ENCODE data around the gene R3HDM2.

The R3HDM2 gene

DNA sequence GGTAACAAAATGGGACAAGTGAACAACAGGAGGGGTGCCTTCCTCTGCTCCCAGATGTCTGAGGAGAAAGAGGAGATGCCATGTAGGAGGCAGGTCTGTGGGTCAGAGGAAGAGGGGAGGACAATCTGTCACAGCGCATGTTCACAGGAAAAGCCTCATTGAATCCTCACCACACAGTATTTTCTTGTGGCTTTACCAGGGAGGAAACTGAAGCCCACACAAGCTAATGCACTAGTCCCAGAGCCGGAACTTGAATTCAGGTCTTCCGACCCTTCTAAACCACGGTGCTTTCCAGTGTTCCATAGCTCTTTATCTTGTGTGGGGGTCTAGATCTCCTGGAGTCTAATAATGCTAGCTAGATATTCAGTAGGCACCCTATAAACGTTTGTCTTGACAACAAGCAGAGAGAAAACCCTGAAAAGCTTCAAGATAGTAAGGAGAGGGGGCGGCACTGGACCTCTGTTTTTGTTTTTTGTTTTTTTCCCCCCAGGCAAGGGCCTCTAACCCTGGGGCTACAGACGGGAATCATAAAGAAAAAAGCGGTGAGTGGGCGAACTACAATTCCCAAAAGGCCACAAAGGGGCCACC is 201.7 kb downstream of the R3HDM2 start:
- DNase-seq (ENCODE audit: low spot score): no peak

DNA sequence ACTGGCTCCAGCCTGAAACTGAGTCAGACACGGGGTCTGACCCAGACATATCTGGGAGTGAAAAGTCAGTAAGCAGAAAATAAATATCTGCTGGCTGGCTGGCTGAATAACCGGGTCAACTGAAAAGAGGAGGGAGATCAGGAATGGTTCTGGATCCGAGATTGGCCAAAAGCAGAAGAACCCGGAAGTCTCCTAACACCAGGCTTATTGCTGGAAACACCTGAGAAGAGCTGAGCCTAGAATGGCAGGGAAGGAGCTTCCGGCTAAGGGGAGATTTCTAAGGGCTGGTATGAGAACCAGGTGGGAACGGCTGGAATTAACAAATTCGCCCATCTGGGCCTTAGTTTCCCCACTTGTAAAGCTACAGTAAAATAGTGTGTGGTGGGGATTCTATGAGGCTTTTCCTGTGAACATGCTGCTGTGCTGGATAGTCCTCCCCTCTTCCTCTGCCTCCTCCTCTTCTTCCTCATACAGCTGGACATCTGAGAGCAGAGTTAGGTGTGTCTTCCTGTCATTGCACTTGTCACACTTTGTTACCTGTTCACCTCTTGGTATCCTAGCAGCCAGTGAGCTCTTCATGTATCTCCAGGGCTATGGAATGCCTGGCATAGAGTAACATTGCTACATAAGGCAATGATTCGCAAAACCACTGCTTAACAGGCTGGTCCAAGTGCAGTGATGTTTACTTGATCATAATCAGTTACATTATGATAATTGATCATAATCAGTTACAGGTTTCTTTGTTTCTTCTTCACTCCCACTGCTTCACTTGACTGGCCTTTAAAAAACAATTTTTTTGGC is 203.3 kb downstream of the R3HDM2 start:
- DNase-seq (ENCODE audit: low spot score): no peak

GRCh38 chr12:57226588-57227314 is 204.1 kb downstream of the R3HDM2 start:
- no peak for DNase-seq (ENCODE audit: low spot score)

GRCh38 chr12:57225680-57226210 is 205.1 kb downstream of the R3HDM2 start:
- DNase-seq (ENCODE audit: low spot score): no peak

DNA sequence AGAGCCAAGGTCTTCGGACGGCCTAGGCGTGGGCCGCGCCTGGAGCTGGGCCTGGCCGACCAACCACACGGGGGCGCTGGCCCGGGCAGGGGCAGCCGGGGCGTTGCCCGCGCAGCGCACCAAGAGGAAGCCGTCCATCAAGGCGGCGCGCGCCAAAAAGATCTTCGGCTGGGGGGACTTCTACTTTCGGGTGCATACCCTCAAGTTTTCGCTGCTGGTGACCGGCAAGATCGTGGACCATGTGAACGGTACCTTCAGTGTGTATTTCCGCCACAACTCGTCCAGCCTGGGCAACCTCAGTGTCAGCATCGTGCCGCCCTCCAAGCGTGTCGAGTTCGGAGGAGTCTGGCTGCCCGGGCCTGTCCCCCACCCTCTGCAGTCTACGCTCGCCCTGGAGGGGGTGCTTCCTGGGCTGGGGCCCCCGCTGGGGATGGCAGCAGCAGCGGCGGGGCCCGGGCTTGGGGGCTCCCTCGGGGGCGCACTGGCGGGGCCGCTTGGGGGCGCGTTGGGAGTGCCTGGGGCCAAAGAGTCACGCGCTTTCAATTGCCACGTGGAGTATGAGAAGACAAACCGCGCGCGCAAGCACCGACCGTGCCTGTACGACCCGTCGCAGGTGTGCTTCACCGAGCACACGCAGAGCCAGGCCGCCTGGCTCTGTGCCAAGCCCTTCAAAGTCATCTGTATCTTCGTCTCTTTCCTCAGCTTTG is 205.7 kb downstream of the R3HDM2 start:
- DNase-seq (ENCODE audit: low spot score): no peak

DNA sequence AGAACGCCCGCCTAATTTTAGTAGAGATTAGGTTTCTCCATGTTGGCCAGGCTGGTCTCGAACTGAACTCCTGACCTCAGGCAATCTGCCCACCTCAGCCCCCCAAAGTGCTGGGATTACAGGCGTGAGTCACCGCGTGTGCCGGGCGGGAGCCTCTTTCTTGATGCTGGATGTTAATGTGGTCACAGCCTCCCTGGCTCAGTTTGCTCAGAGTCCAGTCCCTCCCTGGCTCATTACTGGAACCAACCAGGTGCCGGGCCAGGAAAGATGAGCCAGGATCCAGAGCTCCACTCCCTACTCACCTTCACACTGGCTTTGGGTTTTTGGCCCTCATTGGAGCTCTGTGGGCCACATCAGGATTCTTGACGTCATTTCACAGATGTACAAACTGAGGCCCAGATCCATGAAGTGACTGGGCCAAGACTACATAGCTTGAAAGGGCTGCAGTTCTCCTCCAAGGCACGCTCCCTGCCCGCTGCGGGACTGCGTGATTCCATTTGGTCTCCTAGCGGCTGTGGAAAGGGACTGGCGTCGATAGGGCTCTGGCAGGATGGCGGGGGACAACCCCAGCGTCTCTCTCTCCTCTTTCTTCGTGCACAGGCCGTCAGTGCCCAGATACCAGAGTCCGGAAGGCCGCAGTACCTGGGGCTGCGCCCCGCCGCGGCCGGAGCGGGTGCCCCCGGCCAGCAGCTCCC is 206.4 kb downstream of the R3HDM2 start:
- DNase-seq (ENCODE audit: low spot score): no peak

GRCh38 chr12:57223191-57224165 is 207.4 kb downstream of the R3HDM2 start:
- DNase-seq (ENCODE audit: low spot score): no peak

GRCh38 chr12:57222286-57223190 is 208.3 kb downstream of the R3HDM2 start:
- no peak for DNase-seq (ENCODE audit: low spot score)

DNA sequence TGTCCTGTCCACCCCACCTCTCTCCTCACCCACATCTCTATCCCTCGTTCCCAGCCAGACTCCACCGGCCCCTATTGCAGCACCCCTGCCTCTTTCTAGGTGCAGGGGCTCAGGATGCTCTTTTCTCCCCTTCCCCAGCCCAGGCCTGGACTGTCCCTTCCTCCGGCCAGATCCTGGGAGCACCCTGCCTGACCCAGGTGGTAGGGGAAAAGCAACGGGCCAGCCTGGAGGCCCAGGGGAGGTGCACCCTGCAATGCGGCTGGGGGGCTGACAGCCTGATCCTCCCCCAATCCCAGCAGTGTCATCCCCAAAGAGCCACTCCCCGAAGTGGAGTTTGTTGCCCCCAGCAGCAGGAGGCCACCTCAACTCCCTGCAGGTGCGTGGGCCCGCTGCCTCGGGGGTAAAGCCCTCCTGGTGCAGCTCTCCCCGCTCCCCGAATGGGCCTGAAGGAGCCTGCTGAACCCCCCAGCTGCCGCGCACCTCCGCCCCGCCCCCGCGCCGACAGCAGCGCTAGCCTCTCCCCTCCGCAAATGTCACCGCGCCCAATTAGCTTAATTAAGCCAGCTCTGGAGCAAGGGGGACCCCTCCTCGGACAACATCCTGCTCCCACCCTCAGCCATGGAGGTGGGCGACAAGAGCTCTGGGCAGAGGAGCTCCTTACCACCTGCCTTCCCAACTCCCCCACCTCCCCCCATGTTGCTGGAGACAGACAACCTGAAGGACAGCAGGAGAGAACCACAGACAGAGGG is 209.5 kb downstream of the R3HDM2 start:
- no peak for DNase-seq (ENCODE audit: low spot score)

DNA sequence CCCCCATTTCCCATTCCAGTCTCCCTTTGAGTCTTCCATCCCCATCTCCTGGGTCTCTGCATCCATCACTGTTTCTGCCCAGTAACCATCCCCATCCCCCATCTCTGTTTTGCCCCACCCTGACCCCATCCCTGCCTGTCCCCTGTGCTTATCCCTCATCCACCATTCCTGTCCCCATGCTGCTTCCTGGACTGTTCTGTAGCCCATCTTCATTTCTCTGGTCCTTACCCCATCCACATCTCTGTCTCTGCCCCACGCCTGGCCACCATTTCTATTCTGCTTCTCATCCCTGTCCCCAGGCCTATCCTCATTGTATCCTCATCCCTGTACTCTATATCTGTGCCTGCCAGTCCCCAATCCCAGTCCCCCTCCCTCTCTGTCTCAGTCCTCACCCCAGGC is 210.1 kb downstream of the R3HDM2 start:
- DNase-seq (ENCODE audit: low spot score): no peak

DNA sequence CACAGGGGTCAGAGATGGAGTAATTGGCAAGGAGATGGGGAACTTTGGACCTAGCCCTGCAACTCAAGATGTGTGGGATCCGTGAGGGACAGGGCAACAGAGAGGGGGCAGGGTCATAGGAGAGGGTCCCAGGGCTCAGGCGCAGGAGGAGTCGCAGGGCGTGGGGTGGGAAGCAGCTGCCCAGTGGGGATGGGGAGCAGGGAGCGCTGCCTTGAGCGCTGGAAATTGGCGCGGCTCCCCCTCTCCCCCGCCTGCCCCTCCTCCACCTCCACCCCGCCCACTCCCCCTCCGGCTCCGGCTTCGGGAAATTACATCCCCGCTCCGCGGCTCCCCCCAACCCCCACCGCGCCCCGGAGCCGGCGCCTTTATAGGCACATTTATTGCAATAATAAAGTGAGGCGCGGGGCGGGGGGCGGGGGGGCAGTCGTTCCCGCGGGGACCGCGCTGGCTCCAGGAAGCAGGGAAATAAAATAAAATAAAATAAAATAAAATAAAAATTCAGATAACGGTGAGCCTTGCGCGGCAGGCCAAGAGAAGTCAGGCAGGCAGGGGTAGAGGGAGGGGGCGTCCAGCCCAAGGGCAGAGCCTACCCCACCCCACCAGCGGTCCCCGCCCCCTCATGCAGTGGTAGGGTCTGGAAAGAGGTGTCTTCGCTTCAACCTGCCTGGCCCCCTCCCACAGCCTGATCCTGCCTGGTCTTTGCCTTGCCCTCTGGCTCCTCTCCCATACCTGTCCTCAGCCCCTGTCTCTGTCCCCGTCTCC is 210.7 kb downstream of the R3HDM2 start:
- no peak for DNase-seq (ENCODE audit: low spot score)

- peak; percentile 70 for DNase-seq (ENCODE audit: low spot score)
These were observed 211.4 kb downstream of the R3HDM2 start for GRCh38 chr12:57219205-57219992.

DNA sequence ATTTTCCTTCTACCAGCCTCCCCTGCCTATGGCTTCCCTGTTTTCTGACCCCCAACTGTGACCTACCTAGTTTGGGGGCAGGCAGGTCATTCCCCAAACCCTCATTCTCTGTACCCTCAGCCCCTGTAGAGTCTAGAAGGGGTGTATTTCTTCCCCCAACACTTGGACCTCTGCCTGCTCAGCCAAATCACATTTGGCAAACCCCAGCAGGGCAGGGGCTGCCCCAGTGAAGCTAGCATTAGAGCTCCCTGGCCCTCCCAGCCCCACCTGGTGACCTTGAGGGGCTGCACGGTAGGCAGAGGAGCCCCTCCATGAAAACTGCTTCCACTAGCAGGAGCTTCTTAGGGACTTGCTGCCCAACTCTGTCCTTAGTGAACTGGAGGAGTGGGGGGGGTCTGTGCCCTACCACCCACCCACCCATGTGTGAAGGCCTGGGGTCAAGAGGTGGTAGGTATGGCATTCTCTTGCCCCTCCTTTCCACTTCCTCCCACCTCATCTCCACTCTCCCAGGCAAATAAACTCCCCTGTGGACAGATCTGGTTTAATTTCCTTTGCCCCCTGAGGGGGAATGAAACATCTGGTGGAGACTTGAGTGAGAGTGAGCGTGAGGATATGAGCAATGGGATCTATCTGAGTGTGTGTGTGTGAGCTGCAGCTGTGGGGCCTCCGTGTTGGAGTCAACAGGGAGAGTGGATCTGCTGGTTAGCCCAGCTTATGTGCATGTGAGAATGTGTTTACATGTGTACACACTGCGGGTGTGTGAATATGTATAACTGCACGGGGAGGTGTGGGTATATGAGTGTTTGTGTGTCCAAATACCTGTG is 212.6 kb downstream of the R3HDM2 start:
- DNase-seq (ENCODE audit: low spot score): no peak

GRCh38 chr12:57216921-57217879 is 213.6 kb downstream of the R3HDM2 start:
- DNase-seq (ENCODE audit: low spot score): peak; percentile 56
